ENCODE measurements around the gene SPDYE8.
"Not testable (repeated sequence)": the region's sequence is repeated elsewhere in the genome, so short reads cannot be mapped to it uniquely, and the experiment has no call there.

- not testable (repeated sequence) for TF ChIP-seq CTCF (IDR thresholded peaks at IDR 0.05); POLR2A (IDR thresholded peaks at IDR 0.05); POLR2AphosphoS5 (IDR thresholded peaks at IDR 0.05); EP300 (IDR thresholded peaks at IDR 0.05; ENCODE audit: low read depth)
Measured at GRCh38 chr7:73029666-73030065, at the start of gene SPDYE8.

Data from transverse colon (tissue), 4 donors.